Suppressor macrophage treated with lipopolysaccharide for 1 hour (primary cell): ENCODE data around the gene PAQR7.

Source experiments
- DNase-seq, 3 donors: peaks; one replicate each; pipeline ENCODE4 v3.0.0-alpha.2; 2020 to 2022

Gene PAQR7

GRCh38 chr1:25900219-25900618, 24.7 kb upstream of the PAQR7 start:
- DNase-seq: no peak

- no peak for DNase-seq
These were observed 24.3 kb upstream of the PAQR7 start for GRCh38 chr1:25899792-25900191.

- DNase-seq: no peak
These were observed 22.9 kb upstream of the PAQR7 start for GRCh38 chr1:25898223-25899015.

GRCh38 chr1:25897754-25898153, 22.2 kb upstream of the PAQR7 start:
- DNase-seq: no peak

- peak in 2 of 3 donors; percentile 19 to 49 for DNase-seq
These were observed 20.8 kb upstream of the PAQR7 start for GRCh38 chr1:25896266-25896665.

- DNase-seq: peak; percentile 93 to 96 (median 95)
These were observed 20.0 kb upstream of the PAQR7 start for GRCh38 chr1:25895365-25895990.

GRCh38 chr1:25893116-25893515, 17.6 kb upstream of the PAQR7 start:
- DNase-seq: no peak

GRCh38 chr1:25891606-25892005, 16.1 kb upstream of the PAQR7 start:
- DNase-seq: no peak

- DNase-seq: no peak
These were observed 14.9 kb upstream of the PAQR7 start for GRCh38 chr1:25890239-25891034.

- DNase-seq: no peak
These were observed 14.0 kb upstream of the PAQR7 start for GRCh38 chr1:25889470-25889869.

- no peak for DNase-seq
These were observed 13.0 kb upstream of the PAQR7 start for GRCh38 chr1:25888426-25888987.

GRCh38 chr1:25885602-25886001, 10.1 kb upstream of the PAQR7 start:
- DNase-seq: no peak

- DNase-seq: no peak
These were observed 5.8 kb upstream of the PAQR7 start for GRCh38 chr1:25881266-25881665.

GRCh38 chr1:25880518-25880917, 5.0 kb upstream of the PAQR7 start:
- no peak for DNase-seq

- DNase-seq: no peak
These were observed 4.2 kb upstream of the PAQR7 start for GRCh38 chr1:25879675-25880074.

GRCh38 chr1:25878690-25879089, 3.2 kb upstream of the PAQR7 start:
- no peak for DNase-seq

GRCh38 chr1:25877155-25877554, 1.6 kb upstream of the PAQR7 start:
- no peak for DNase-seq

- no peak for DNase-seq
These were observed 1.2 kb upstream of the PAQR7 start for GRCh38 chr1:25876693-25877077.

GRCh38 chr1:25875856-25876692, 566 bp upstream of the PAQR7 start:
- DNase-seq: no peak

GRCh38 chr1:25874635-25875153, 814 bp downstream of the PAQR7 start:
- no peak for DNase-seq

GRCh38 chr1:25874209-25874608, 1.3 kb downstream of the PAQR7 start:
- no peak for DNase-seq

- no peak for DNase-seq
These were observed 2.4 kb downstream of the PAQR7 start for GRCh38 chr1:25873120-25873519.
